ENCODE measurements around the gene TSPYL4.
"Not testable (repeated sequence)": the region's sequence is repeated elsewhere in the genome, so short reads cannot be mapped to it uniquely, and the experiment has no call there.

TSPYL4 gene

DNA sequence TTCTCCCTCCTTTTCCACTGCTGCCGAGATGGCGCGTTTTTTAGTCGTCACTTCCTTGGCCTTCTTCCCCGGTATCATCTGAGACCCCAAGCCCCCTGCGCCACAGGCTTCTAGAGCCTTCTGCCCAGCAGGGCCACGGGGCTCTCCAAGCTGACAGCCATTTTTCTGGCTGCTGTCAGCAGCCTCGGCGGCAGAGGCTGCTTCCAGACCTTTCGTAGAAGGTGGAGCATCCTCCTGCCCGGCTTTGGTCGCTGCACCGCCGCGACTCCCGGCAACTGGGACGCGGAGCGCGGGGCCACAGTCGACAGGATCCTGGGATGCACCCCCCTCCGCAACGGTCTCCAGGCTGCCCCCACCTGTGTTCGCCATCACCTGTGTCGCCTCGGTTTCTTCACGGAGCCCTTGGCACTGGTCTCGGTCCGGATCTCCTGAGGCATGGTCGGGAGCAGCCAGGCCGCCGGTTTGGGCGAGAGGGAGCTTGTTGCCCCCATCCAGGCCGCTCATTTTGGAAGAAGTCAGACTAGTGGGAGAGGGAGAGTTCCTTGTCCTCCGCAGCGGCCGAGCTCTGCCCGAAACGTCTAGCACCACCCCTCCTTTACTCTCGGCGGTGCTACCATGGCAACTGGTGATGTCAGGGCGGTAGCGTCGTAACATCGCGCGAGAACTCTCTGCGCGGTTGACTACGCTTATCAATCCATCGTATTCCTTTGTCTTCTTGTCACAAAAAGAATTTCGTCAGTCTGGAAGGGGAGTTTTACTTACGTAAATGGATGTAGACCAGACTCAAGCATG, at the start of gene TSPYL4:
TSPYL4 (minus strand) TSS at position 571 of the 792 bp plus-strand sequence; CDS start at position 504, 67 bp downstream.
- DNase-seq (ENCODE audit: low spot score), result peak; percentile 70

DNA sequence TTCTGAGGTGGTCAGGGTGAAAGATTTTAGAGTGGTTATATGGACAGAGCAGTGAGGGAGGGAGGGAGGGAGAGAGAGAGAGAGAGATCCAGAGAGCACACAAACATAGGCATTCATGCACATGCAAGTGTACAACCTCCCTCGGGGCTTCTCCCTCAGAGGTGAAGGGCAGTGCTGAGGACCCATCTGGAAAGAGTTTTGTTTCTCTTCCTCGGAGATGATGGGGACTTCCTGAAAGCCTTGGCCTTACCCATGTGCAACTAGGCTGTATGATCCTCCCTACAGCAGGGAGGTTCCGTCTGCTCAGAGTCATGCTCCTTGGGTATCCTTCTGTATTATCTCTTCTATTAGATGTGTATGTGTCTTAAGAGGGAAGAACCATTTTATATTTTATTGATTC, 47.2 kb upstream of the TSPYL4 start:
- DNase-seq (ENCODE audit: low spot score), result no peak

DNA sequence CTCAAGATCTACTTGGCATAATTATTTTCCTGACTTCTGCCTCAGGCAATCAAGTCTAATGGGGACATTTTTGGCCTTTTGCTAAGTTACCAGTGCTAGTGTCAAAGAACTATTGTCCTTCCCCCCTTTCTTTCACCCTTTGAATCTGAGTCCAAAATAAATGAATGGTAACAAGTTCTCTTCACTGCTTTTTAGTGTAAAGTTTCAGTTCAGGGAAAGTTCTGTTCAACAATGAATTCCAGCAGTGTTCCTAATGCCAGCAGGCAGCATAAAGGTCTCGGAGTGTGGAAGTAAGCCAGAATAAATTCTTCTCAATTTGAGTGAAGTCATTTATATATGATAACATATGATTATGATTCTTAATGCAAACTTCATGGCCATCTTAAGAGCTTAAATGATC, 46.7 kb upstream of the TSPYL4 start:
- DNase-seq (ENCODE audit: low spot score), result no peak

DNA sequence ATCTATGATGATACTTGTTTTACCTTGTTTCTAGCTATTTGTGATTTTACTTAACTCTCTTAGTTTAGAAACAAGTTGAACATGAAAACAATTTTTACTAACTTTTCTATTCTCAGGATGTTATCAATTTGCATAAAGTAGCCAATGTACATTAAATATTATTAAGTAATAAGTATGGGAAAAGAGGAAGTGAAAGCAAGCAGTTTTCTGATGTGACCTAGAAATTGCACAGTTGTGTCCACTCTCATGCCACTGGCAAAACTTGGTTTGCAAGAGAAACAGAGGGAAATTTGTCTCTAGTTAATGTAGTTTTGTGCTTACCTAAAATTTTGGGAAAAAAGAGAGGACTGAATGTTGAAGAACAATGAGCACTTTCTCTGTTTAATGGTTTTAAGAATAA, 45.1 kb upstream of the TSPYL4 start:
- DNase-seq (ENCODE audit: low spot score), result no peak

DNA sequence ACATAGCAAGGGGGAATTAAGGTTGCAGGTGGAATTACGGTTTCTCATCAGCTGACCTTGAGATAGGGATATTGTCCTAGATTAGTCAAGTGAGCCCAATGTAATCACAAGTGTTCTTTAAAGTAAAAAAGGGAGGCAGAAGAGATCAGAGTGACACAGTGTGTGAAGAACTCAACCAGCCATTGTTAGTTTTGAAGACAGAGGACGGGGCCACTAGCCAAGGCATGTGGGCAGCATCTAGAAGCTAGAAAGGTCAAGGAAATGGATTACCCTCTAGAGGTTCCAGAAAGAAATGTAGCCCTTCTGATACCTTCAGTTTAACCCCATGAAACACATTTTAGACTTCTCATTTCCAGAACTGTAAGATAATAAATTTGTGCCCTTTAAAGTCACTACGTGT, 44.4 kb upstream of the TSPYL4 start:
- no peak for DNase-seq (ENCODE audit: low spot score)

DNA sequence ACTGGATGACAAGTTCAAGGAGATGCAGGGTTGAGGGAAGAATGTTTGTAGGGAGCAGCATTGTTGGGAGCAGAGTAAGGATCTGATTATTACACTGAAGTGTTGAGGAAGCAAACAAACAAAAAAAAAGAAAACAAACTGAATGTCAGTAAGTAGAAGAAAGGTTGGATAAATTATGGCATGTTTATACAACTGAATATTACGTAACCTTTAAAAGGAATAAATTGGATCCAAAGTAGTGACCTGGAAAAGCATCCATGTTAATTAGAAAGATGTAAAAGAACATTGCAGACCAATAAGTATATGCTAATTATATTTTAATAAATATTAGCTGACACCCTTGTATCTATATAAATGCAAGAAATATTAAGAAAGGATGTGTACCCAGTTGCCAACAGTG, 38.7 kb upstream of the TSPYL4 start:
- no peak for DNase-seq (ENCODE audit: low spot score)

DNA sequence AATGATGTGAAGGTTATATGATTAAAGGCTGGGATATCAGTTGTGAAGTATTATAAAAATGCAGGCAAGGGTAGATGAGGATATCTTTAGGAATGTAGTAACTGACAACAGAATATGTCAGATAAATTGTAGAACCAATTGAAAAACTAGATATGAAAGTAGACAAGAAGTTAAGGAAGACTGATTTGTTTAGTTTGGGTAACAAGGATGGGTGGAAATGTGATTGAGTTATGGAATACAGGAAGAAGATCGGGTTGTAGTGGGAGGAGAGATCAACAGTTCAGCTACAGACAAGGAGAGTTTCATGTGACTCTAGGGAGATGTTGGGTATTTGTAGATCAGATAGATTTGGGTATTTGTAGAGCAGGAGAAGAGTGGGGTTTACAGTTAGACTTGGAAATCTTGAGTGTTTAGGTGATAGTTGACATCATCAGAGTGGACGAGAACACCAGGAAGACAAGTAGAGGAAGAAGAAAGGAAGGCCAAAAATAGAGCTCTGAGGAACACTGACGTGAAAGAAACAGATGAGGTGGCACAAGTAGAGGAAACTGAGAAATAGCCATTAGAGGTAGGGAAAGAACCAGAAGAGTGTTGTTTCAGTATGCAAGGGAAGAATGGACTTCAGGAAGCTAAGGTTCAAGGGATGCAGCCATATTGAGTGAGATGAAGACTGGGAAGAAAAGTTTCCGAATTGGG, 38.0 kb upstream of the TSPYL4 start:
- DNase-seq (ENCODE audit: low spot score), result no peak

DNA sequence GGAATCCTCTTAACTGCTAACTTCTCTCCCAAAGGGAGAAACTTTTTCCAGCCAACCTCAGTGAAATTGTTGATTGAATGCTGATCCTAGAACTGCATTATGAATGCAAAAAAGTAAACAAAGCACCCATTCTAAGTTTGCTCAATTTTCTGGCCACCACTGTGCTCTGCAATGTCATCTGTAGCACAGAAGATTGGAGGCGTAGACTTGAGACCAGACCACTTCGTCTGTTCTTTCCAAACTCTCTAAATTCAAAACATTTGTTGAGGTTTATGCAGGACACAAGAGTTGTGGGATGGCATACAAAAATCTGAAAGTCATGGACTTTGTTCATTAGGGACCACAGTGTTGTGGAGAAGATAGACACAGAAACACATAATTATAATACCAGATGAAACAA, 36.9 kb upstream of the TSPYL4 start:
- DNase-seq (ENCODE audit: low spot score), result no peak

DNA sequence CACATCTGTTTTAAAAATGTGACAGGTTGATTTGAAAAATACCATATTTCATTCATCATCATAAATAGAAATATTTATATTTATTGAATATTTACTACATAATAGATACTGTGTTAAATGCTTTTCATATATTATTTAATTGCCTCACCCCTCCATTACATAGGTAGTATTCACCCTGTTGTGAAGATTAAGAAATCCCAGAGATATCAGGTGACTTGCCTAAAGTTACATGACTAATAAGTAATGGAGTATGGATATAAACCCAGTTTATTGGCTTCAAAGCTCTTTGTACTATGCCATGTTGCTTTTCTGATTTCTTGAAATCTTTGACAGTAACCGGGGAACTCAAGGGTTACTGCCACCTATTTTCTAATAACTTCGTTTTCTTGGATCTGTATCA, 36.0 kb upstream of the TSPYL4 start:
- no peak for DNase-seq (ENCODE audit: low spot score)

DNA sequence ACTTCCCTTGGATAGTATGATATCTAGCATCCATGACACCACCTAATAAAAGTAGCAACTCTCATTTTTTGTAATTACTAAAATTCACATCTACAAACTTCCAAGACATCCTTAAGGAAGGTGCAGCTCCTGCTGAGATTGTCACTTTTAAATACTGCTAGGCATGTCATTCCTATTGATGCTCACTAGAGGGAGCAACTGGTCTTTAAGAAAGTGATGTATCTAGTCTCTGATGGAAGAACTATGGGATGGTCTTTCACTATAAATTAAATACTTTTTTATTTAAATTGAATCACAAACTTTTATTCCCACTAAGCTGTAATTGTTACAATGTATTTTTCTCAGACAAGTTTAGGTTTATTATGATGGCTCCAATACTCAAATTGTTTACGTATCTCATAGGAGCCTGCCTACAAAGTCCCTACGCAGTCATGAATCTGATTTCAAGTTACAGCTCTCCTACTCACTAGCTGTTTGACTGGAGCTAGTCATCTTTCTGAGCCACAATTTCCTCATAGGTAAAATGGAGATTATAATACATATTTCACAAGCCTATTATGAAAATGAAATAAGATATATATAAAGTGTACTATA, 33.9 kb upstream of the TSPYL4 start:
- no peak for DNase-seq (ENCODE audit: low spot score)

DNA sequence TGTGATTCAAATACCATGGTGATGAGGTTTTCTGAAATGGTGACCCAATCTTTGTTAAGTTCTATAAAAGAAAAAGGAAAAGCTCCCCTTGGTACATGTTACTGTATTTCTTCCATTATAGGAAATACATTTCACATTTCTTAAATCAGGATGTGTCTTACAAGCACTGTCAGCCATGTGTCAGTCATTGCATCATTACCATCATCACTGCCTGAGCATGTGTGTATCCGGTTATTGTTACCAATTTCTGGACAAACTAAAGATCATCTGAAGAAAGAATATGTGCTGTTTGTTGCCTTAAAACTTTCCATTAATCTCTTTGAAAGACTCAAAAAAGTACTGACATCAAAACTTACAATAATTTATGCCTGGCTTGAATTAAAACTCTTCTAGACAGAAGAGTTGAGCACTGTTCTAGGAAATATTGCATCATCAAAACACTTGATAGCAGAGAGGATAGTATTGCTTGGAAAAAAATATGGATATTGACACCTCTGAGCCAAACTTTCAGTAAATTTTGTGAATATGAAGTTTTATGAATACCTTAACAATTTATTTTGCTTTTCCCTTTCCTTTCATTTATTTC, 33.0 kb upstream of the TSPYL4 start:
- DNase-seq (ENCODE audit: low spot score), result no peak

DNA sequence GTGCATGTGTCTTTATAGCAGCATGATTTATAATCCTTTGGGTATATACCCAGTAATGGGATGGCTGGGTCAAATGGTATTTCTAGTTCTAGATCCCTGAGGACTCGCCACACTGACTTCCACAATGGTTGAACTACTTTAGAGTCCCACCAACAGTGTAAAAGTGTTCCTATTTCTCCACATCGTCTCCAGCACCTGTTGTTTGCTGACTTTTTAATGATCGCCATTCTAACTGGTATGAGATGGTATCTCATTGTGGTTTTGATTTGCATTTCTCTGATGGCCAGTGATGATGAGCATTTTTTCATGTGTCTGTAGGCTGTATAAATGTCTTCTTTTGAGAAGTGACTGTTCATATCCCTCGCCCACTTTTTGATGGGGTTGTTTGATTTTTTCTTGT, 31.1 kb upstream of the TSPYL4 start:
- not testable (repeated sequence) for DNase-seq (ENCODE audit: low spot score)

DNA sequence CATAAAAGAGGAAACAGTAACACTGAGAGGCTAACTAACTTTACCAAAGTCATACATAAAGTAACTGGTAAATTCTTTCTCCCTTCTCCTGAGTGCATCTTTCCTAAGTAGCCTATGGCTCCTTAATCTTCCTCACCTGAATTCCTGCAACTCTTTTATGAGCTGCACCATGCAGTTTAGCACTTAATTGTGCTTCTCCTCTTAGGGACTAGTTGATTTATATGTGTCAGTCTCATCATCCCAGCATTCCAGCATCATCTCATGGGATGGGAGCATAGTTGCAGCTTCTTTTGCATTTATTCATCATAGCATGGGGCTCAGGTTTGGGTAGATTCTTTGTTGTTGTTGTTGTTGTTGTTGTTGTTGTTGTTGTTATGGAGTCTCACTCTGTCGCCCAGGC, 29.3 kb upstream of the TSPYL4 start:
- DNase-seq (ENCODE audit: low spot score), result no peak

DNA sequence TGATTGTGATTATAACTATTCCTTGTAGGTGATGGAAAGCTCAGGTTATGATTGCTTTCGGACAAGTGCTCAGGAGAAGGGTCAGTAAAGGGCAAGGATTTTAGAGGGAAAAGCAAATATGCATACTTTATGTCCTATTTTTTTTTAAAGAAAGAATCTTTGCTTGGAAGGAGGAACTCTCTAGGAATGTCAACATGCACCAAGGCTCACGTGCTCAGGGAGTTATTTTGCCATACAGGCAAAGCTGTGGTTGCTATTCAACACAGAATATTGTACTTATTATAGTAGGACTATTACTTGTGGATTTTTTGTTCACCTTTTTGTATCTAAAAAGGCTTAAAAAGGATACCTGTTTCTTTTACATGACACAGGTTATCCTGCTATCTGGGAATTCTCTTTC, 28.8 kb upstream of the TSPYL4 start:
- no peak for DNase-seq (ENCODE audit: low spot score)

DNA sequence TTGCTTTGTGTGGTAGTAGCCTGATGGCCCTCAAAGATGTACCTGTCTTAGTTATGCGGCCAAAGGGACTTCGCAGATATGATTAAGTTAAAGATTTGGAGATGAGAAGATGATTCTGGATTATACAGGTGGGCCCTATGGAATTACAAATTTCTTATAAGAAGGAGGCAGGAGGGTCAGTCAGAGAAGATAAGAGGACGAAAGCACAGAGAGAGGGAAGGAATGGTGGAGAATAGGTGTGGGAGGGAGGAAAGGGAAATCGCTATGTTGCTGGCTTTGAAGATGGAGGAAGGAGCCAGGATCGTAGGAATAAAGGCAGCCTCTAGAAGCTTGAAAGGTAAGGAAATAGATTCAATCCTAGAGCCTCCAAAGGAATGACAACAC, 27.1 kb upstream of the TSPYL4 start:
- DNase-seq (ENCODE audit: low spot score), result no peak

DNA sequence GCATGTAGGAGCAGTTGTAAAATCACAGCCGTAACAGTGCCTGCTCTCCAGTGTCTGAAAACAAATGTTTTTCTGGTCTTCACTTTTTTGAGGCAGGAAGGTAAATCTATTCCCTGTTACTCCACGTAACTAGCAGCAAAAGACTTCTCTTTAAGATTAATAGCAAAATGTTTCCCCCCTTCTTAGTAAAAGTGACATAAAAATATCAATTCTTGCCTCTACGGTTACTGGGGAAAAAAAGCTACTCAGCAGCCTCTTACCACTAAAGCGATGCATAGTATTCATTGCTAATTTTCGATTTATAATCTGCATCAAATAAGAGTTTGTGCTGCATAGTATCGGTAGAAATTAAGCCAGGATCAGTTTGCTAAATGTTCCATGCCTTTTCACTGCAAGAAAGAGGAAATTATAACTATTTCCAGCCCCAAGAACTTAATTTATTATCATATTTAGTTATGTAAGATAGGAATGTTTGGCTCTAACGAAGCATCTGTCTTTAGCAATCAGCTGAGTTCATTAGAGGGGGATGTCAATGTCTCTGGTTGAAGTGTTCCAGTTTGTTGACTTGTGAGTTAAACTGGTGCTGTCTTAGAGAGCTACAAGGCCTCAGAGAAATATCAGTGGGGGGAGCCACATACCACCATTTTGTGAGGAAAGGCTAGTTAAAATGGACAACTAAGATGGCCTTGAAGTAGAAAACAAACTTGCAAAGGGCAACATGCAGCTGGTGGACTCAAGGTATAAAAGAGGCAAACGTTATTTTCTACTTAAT, 26.5 kb upstream of the TSPYL4 start:
- no peak for DNase-seq (ENCODE audit: low spot score)

DNA sequence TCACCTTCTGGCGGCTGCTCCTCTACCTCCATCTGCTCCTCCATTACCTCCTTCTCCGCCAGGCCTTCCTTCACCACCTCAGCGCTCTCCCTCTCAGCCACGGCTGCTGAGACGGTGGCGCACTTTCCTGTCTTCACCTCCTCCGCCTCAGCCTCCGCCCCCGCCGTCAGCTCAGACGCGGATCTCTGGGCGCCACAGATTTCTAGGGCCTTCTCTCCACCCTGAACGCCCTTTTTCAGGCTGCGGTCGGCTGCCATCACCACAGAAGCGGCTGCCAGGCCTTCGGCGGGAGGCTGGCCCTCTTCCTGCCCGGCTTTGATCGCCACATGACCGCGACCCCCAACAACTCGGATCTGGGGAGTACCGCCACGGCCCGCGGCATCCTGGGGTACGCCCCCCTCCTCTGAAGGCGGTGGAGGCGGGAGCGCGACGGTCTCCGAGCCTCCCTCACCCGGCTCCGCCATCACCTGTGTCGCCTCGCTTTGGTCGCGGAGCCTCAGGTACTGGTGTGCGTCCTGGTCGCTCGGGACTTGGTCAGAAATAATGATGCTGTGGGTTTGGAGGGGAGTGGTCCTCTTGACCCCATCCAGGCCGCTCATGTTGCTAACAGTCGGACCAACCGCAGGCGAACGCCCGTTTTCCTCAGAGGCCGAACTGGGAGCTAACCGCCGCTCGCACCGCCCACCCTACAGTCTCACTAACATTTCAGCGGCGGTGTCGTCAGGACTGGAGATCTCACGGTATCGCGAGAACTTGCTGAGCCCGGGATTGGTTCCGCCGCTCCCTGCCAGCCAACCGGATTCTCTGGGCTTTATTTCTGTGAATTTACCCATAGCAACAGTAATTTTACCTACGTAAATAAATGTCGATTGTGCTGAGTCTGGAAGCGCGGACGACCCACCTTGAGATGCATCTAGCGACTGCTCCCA, 25.6 kb upstream of the TSPYL4 start, which contains the start of gene TSPYL1:
TSPYL1 (minus strand) TSS at position 699 of the 929 bp plus-strand sequence; CDS start at position 599, 100 bp downstream.
- DNase-seq (ENCODE audit: low spot score), result peak; percentile 76

DNA sequence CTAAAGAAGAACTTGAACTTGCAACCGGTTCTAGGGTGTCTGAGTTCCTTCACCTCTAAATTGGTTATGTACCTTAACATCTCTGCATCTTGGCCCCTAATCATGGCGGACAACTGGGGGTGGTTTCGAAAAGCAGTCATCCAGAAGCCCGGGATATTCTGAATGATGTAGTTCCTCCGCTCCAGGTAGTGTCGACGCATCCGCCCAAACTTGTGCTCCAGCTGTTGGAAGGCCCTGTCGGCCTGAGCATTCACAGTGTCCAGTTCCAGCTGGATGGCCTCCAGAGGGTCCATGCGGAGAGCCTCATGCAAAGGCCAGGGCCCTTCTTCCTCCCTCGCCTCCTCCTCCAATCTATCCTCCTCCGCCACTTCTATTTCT, 25.0 kb upstream of the TSPYL4 start:
- DNase-seq (ENCODE audit: low spot score), result peak; percentile 6

DNA sequence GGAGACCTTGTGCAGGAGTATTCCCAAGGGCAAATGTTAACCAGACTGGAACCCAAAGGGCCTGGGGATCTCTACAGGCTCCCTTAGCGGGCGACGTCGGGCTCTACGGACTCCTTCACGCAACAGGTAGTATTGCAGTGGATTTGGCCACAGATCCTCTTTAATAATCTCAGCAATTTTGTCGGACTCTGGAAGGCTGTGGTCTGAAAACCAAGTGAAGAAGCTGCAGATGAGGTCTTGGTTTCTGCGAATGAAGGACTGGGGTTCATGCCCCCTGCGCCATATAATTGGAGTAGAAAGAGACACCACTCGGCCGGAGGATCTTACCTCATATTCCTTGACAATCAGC, 24.6 kb upstream of the TSPYL4 start:
- no peak for DNase-seq (ENCODE audit: low spot score)

DNA sequence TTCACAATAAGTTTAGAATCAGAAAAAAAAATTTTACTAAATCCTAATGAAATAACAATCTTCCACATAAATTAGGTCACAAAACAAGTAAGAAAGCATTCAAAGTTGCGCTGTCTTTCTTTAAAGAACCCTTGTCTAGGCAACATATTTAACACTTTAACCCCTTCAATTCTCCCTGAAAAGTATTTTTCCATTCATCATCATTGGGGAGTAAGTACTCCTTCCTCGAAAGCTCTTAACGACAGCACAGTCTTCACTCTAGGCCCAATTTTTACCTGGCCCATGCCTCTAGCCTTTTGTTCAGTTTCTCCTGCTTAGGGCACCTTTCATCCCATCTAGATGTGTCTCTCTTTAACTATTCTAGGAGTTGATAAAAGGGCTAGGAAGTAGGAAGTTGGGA, 23.2 kb upstream of the TSPYL4 start:
- DNase-seq (ENCODE audit: low spot score), result no peak

DNA sequence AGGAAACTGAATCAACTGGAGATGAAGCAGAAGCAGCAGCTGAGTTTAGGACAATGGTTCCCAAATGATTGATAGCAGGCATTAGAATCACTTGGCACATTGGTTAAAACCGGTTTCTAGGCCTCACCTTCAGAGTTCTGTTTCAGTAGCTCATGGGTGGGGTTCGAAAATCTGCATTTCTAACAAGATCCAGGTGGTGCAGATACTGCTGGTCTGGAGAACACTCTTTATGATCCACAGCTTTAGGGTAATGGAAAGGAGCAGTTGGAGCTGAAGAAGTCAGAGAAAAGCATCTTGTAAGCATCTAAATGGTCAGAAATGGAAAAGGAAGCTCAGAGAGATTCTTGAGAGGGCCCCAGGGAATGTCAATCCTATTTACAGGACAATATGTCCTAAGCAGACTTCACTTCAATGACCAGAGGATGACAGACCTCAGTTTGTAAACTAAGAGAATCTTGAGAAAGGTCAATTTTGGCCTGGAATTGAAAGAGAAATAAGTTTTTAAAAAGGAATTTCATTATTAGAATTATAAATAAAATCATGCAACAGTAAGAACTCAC, 17.4 kb upstream of the TSPYL4 start:
- DNase-seq (ENCODE audit: low spot score), result no peak
